NB4 (cell line): ENCODE results near the gene ZER1.

ENCODE experiments used
- DNase-seq: peaks from one replicate; pipeline ENCODE4 v3.0.0; 2010; ENCODE audit warnings: low read depth
- H3K4me3 ChIP-seq: one replicate; pipeline ENCODE4 v1.5.1; 2011; ENCODE audit warnings: mild to moderate bottlenecking, low read depth, low read length, moderate library complexity
- CTCF ChIP-seq: IDR thresholded peaks from one replicate; pipeline ENCODE4 v1.5.1; 2012; ENCODE audit warnings: low read depth, low read length
- MAX ChIP-seq: IDR thresholded peaks from 2 replicates; pipeline ENCODE4 v1.6.1; 2011; ENCODE audit warnings: low read depth, low read length
- MYC ChIP-seq: IDR thresholded peaks from 2 replicates; pipeline ENCODE4 v1.6.1; 2011; ENCODE audit warnings: low read depth, low read length
- POLR2A ChIP-seq: IDR thresholded peaks from 2 replicates; pipeline ENCODE4 v1.6.1; 2011; ENCODE audit warnings: mild to moderate bottlenecking; ENCODE audit not compliant: insufficient read length; ENCODE audit errors: extremely low read depth

Gene ZER1

GRCh38 chr9:128733256-128733655 is 38.5 kb downstream of the ZER1 start:
- peak; percentile 87 for DNase-seq

GRCh38 chr9:128732576-128732975 is 39.2 kb downstream of the ZER1 start:
- no peak overlapping the region for H3K4me3 ChIP-seq
- DNase-seq, result peak; percentile 20
- TF ChIP-seq POLR2A (no peak), MYC (0 out of 2 replicates have a peak, but pooled peaks have one; percentile 20), CTCF (no peak)

More at GRCh38 chr9:128733256-128733655, 38.5 kb downstream of the ZER1 start:
- H3K4me3 ChIP-seq, result no peak overlapping the region
- peak; percentile 51 for TF ChIP-seq CTCF
- TF ChIP-seq MYC, result no peak
- TF ChIP-seq MAX, result peak; percentile 31; the same call in 1 of the 2 replicates

- TF ChIP-seq POLR2A (no peak), MYC (no peak), CTCF (no peak)
- no peak overlapping the region for H3K4me3 ChIP-seq
- no peak for DNase-seq
Observed at GRCh38 chr9:128731691-128732090, 40.0 kb downstream of the ZER1 start.

- no peak overlapping the region for H3K4me3 ChIP-seq
- TF ChIP-seq POLR2A, result no peak
- TF ChIP-seq CTCF, result no peak
- TF ChIP-seq MYC, result no peak
- no peak for DNase-seq
Observed at GRCh38 chr9:128731093-128731492, 40.6 kb downstream of the ZER1 start.

GRCh38 chr9:128729766-128730517 is 41.8 kb downstream of the ZER1 start:
- DNase-seq, result no peak
- no peak overlapping the region for H3K4me3 ChIP-seq
- TF ChIP-seq MYC (no peak), CTCF (no peak), POLR2A (no peak), MAX (no peak)

- no peak for TF ChIP-seq MYC
- no peak for TF ChIP-seq MAX
- no peak for TF ChIP-seq CTCF
- no peak overlapping the region for H3K4me3 ChIP-seq
- no peak for DNase-seq
Observed at GRCh38 chr9:128729302-128729701, 42.4 kb downstream of the ZER1 start.
